Natural killer cell treated with Interleukin-12 subunit alpha and Interleukin-12 subunit beta and Interleukin-15 and Interleukin-18, amount 100 ng/mL, for 72 hours (primary cell): ENCODE data around the gene MEPE. TPM values are rescaled to one million over a fixed set of nuclear protein-coding genes. Genes with fewer than 3 reads are reported as not detected.
"Not testable (repeated sequence)": the region's sequence is repeated elsewhere in the genome, so short reads cannot be mapped to it uniquely, and the experiment has no call there.

ENCODE experiments used
- ATAC-seq, 2 donors: fragments of 150-1000 bp; cut with Tn5 transposase in 1 of 2; sonication (Bioruptor Pico), chemical (Tn5 transposase) in 1 of 2; 2 replicates each; pipeline ENCODE4 v1.10.0; 2021
- DNase-seq: peaks from one replicate; pipeline ENCODE4 v3.0.0; 2022; ENCODE audit warnings: low spot score
- H3K27ac Mint-ChIP-seq, 2 donors: 1 replicate in 1 of 2; 2 replicates in 1 of 2; pipeline ENCODE4 v1.8.0; 2022; ENCODE audit warnings: mixed read lengths in 2 of 2, mild to moderate bottlenecking in 1 of 2, moderate library complexity in 1 of 2
- H3K27me3 Mint-ChIP-seq, 2 donors: 1 replicate in 1 of 2; 2 replicates in 1 of 2; pipeline ENCODE4 v1.8.0; 2022; ENCODE audit warnings: mixed read lengths in 2 of 2
- H3K36me3 Mint-ChIP-seq: one replicate; pipeline ENCODE4 v1.8.0; 2022; ENCODE audit warnings: mixed read lengths
- H3K4me1 Mint-ChIP-seq, 2 donors: 1 replicate in 1 of 2; 2 replicates in 1 of 2; pipeline ENCODE4 v1.8.0; 2022; ENCODE audit warnings: low read depth in 2 of 2, mixed read lengths in 2 of 2, mild to moderate bottlenecking in 1 of 2
- H3K4me3 Mint-ChIP-seq: one replicate; pipeline ENCODE4 v1.8.0; 2022; ENCODE audit warnings: mixed read lengths
- H3K9me3 Mint-ChIP-seq: 2 replicates; pipeline ENCODE4 v1.8.0; 2022; ENCODE audit warnings: mixed read lengths
- total RNA-seq, 2 donors: library from RNA; stranded (reverse); gene quantifications; one replicate each; pipeline ENCODE4 v1.2.3, GENCODE V29; 2022

The MEPE gene
- total RNA-seq, 2 donors from 2014 or later = not detected

DNA sequence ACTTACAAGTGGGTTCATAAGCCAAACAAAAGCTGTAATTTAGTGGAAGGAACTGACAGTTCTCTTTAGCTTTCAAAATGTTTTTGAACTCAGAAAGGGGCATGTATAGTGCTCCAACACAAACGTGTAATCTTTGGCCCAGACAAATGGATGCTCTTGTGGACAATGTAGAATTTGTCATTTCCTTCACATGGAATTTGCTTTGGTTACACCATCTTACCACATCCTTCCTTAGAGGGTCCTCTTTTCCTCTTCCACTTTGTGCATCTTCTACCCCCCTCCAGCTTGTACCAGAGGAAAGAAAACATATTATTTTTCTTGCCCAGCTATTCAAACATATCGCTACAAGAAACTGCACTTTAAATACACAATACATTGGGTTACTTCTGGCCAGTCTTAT is 42.4 kb downstream of the MEPE start:
- H3K9me3 Mint-ChIP-seq = no peaks in the 10 kb centered on the region
- no peaks in the 10 kb centered on the region for H3K36me3 Mint-ChIP-seq
- H3K4me1 Mint-ChIP-seq = peaks cover 0 to 3% of the 10 kb centered on the region in 2 donors
- DNase-seq (no peak), ATAC-seq (no peak)
- H3K27me3 Mint-ChIP-seq = peaks cover 10 to 28% of the 10 kb centered on the region in 2 donors
- H3K4me3 Mint-ChIP-seq = no peak overlapping the region
- no peak overlapping the region for H3K27ac Mint-ChIP-seq

DNA sequence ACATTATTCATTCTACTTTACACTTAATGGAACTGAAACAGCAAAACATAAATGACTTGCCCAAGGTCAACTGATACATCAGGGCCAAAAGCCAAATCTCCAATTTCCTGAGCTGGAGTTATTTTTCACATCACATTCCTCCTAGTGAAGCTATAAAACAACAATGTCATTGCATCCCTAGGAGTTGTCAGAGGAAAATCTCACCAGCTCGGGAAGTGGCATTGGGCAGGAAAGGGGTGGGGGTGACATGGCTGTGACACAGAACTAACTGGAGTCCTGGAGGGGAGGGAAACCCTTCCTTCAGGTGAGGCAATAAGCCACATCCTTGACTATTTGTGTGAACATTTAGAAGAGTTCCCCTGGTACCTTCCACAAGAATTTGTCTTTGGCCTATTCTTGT is 47.3 kb downstream of the MEPE start:
- no peaks in the 10 kb centered on the region for H3K36me3 Mint-ChIP-seq
- no peak for ATAC-seq
- H3K9me3 Mint-ChIP-seq = no peaks in the 10 kb centered on the region
- DNase-seq = no peak
- H3K27me3 Mint-ChIP-seq = peaks cover 4 to 19% of the 10 kb centered on the region in 2 donors
- H3K4me1 Mint-ChIP-seq = peaks cover 0 to 3% of the 10 kb centered on the region in 2 donors
- no peak overlapping the region for H3K4me3 Mint-ChIP-seq
- no peak overlapping the region for H3K27ac Mint-ChIP-seq

DNA sequence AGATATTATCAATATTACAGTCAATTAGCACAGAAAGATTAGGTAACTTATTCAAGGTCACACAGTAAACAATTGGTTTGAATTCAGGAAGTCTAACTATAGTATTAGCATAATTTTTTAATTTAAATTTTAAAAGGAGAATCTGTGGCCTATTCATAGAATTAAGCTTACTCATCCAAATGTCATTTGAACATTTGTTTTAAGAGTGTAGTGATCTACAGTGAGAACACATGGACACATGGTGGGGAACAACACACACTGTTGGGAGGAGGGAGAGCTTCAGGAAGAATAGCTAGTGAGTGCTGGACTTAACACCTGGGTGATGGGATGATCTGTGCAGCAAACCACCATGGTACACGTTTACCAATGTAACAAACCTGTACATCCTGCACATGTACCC is 48.3 kb downstream of the MEPE start:
- DNase-seq = no peak
- Mint-ChIP-seq H3K9me3 (no peaks in the 10 kb centered on the region), H3K4me1 (peaks cover 2 to 5% of the 10 kb centered on the region in 2 donors), H3K27me3 (peaks cover 9 to 25% of the 10 kb centered on the region in 2 donors), H3K27ac (no peak overlapping the region), H3K4me3 (no peak overlapping the region), H3K36me3 (no peaks in the 10 kb centered on the region)
- ATAC-seq = no peak

DNA sequence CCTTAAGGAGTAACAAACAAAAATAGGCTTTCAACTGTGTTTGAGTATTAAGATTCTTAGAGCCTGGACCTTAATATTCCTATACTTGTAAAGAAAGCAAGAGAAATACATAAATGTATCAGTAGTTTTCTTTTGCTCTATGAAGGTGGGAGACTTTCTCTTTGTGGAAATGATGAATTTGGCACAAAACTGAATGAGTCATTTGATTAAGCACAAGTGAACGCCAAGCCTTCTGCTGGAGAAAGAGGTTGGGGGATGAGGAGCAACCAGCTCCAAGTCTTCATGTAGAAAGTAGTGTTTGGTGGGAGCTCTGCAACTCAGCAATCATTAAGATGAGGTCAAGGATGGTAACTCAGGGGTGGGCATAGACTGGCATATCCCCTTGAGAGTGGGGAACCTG is 49.6 kb downstream of the MEPE start:
- ATAC-seq (no peak), DNase-seq (no peak)
- Mint-ChIP-seq H3K4me3 (no peak overlapping the region), H3K27ac (no peak overlapping the region), H3K36me3 (no peaks in the 10 kb centered on the region), H3K4me1 (peaks cover 2 to 5% of the 10 kb centered on the region in 2 donors), H3K9me3 (no peaks in the 10 kb centered on the region), H3K27me3 (peaks cover 7 to 28% of the 10 kb centered on the region in 2 donors)

DNA sequence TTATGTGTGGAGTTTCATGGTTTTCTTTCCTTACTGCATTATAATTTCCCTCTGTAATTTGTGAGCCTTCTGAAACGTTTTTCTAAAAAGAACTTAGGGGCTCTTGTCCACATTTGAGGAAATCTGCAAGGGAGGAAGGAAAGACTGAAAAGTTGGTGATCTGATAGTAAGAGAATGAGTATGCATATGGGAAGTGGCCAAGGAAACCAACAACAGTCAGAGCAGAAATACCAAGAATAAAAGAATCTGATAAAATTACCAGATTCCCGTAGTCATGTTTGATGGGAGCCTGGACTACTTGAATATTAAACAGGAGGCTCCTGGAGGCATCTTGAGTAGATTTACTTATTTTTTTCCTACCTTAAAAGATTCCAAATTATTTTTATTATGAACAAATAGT is 50.1 kb downstream of the MEPE start:
- Mint-ChIP-seq H3K4me3 (no peak overlapping the region), H3K4me1 (peaks cover 2 to 5% of the 10 kb centered on the region in 2 donors), H3K36me3 (no peaks in the 10 kb centered on the region), H3K27ac (no peak overlapping the region), H3K9me3 (no peaks in the 10 kb centered on the region), H3K27me3 (peaks cover 7 to 25% of the 10 kb centered on the region in 2 donors)
- no peak for ATAC-seq
- DNase-seq = no peak

DNA sequence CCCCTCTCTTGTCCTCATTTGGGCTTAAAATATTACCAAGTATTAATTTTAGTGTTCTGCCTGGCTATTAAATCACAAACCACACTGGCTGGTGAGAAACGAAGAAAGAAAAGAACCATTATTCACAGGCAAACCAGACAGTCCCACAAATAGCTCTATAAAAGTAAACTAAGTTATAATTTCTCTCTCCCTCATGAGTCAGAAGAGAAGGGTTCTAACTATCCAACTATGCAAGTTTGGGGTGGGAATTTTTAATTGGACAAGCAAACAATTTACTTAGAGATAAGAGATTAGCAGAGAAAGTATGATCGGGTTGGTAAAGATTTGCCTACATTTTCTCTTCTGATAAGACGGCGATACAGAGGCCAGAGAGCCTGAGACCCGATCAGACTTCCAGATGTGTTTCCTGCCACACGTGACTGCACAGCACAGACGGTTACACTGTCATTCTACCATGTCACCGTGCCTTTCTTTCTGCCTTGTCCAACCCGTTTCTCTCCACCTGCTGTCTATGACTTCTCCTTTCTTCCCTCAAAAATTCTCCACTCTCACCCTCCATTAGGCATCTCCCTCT is 52.3 kb downstream of the MEPE start:
- peaks cover 7 to 18% of the 10 kb centered on the region in 2 donors for H3K27me3 Mint-ChIP-seq
- no peaks in the 10 kb centered on the region for H3K36me3 Mint-ChIP-seq
- DNase-seq = no peak
- no peak overlapping the region for H3K27ac Mint-ChIP-seq
- peaks cover 2 to 5% of the 10 kb centered on the region in 2 donors for H3K4me1 Mint-ChIP-seq
- H3K4me3 Mint-ChIP-seq = no peak overlapping the region
- ATAC-seq = no peak
- H3K9me3 Mint-ChIP-seq = no peaks in the 10 kb centered on the region

DNA sequence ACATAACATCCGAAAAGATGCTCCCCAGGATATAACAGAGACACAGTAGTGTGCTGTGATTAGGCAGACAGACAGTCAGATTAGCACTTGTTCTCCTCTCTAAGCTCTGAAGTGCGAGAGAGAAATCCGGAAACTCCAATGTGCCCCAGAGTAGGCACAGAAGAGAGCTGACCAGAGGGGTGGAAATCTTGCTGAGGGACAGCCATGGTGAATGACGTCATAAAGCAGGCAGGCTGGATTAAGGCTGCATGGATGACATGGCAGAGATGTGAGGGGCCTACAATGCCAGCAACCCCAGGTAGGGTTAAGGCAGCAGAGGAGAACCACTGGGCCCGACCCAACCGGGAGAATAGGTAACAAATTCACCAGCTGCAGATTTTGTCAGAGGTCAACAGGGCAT is 53.3 kb downstream of the MEPE start:
- DNase-seq (no peak), ATAC-seq (no peak)
- no peaks in the 10 kb centered on the region for H3K9me3 Mint-ChIP-seq
- no peak overlapping the region for H3K27ac Mint-ChIP-seq
- peaks cover 2 to 5% of the 10 kb centered on the region in 2 donors for H3K4me1 Mint-ChIP-seq
- no peak overlapping the region for H3K4me3 Mint-ChIP-seq
- H3K27me3 Mint-ChIP-seq = peaks cover 7 to 18% of the 10 kb centered on the region in 2 donors
- H3K36me3 Mint-ChIP-seq = no peaks in the 10 kb centered on the region

DNA sequence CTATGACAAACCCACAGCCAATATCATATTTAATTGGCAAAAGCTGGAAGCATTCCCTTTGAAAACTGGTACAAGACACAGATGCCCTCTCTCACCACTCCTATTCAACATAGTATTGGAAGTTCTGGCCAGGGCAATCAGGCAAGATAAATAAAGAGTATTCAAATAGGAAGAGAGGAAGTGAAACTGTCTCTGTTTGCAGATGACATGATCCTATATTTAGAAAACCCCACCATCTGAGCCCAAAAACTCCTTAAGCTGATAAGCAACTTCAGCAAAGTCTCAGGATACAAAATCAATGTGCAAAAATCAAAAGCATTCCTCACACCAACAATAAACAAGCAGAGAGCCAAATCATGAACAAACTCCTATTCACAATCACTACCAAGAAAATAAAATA is 58.0 kb downstream of the MEPE start:
- H3K4me1 Mint-ChIP-seq, H3K9me3 Mint-ChIP-seq, ATAC-seq: not testable (repeated sequence)

DNA sequence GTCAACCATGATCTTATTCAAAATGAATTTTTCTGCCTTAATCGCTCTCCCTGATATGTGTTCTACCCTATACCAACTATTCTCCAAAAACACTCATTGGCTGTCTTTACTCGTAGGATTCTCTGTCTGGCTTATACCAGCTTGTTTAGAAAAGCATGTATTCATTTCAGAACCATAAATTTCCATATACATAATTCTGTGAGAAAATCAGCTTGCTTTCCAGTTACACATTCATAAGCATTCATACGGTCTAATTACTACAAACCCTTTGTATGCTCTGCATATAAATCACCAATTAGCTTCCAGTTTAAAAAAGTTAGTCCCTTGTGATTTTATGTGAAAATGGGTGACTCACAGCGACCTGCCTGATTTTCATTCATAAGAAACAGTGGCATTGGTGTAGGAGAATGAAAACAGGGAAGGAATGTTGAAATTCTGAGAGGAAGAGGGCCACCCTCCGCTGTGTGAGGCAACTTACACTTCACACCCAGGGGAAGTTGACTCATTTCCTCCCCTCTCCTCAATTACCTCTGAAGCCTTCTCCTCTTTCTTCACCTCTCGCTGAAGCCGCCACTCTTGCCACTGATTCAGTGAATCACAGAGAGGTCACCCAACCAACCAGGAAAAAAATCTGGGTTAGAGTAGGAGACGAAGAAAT is 63.3 kb downstream of the MEPE start:
- peak overlapping the region; percentile 52 for H3K4me3 Mint-ChIP-seq
- H3K36me3 Mint-ChIP-seq = peaks cover 6% of the 10 kb centered on the region
- peak overlapping the region; percentile 38 to 75 for H3K27ac Mint-ChIP-seq
- H3K9me3 Mint-ChIP-seq = peaks cover 5% of the 10 kb centered on the region
- DNase-seq = peak; percentile 72
- peaks cover 10 to 14% of the 10 kb centered on the region in 2 donors for H3K27me3 Mint-ChIP-seq
- peaks cover 16 to 21% of the 10 kb centered on the region in 2 donors for H3K4me1 Mint-ChIP-seq
- peak; percentile 94 to 96 for ATAC-seq

More for the DNA sequence above, 58.0 kb downstream of the MEPE start:
- H3K36me3 Mint-ChIP-seq, H3K27ac Mint-ChIP-seq, H3K4me3 Mint-ChIP-seq, DNase-seq: not testable (repeated sequence)
- H3K27me3 Mint-ChIP-seq = peaks cover 4 to 18% of the 10 kb centered on the region in 2 donors

Other genes with a start within 250 kb of the MEPE start
- not detected for gene DSPP, start 224.4 kb upstream of the MEPE start, total RNA-seq
- not detected for gene DMP1, start 182.7 kb upstream of the MEPE start, total RNA-seq
- not detected for gene IBSP, start 33.4 kb upstream of the MEPE start, total RNA-seq
- not detected for gene SPP1, start 142.7 kb downstream of the MEPE start, total RNA-seq
- 10 to 100 TPM in 1 of 2 donors, 1 to 10 TPM in 1; 7.8 to 19.5 TPM for gene PKD2, start 174.7 kb downstream of the MEPE start, total RNA-seq